Retinal pigment epithelial cell (primary cell): ENCODE data around the gene MRPL39.
A peak's percentile ranks its signal among the peaks of the same experiment; 100 is the strongest.

ENCODE experiments used
- DNase-seq: peaks from one replicate; pipeline ENCODE4 v3.0.0-alpha.2; 2010; ENCODE audit warnings: low read depth
- H3K4me3 ChIP-seq: 2 replicates; pipeline ENCODE4 v1.5.1; 2011; ENCODE audit warnings: mild to moderate bottlenecking, low read length, control low read depth, moderate library complexity
- CTCF ChIP-seq: conservative IDR thresholded peaks from 2 replicates; pipeline ENCODE4 v1.5.1; 2011; ENCODE audit warnings: low read depth, low read length, control low read depth, inconsistent platforms

The MRPL39 gene

DNA sequence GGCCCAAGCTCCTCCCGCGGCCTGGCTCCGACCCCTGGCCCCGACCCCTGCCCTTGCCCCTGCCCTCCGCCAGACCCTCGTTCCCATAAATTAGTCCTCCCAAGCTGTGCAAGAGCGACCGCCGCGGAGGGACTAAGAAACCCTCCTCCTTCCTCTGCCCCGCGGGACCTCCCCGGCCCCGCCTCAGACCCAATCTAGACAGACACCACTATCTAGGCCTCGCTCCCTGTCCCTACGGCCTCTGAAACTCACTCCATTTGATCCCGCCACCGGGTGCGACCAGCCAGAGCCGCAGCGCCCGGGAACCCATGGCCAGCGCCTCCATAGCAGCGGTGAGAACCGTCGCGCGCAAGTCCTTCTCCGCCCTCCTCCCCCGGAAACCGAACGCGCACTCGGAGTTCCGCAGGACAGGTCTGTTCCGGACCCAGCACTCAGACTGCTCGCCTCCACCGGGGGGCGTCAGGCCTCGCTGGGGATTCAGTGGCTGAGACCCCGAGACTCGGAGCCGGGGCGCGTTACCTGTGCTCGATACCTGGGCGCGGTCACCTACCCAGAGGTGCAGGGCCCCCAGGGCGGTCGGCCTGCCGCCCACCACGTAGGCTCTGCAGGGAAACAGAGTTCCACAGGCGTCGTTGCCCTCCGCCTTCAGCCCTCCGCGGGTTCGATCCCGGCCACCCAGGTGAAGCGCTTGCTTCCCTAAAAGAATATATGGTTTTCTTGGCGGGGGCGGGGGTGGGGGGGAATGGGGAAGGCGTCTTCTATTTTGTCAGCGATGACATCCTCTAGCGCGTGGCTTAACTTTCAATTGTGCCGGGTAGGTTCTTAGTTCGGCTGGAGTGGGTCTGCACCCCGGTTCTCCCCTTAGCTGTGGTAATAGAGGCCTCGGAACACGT lies at the start of gene MRPL39:
MRPL39 (minus strand) TSS at position 331 of the 893 bp plus-strand sequence; CDS start at position 325, 6 bp downstream.
- TF ChIP-seq CTCF, result peak; percentile 78
- peak; percentile 71 for DNase-seq
- H3K4me3 ChIP-seq, result peak within 1 kb of the TSS; percentile 91

DNA sequence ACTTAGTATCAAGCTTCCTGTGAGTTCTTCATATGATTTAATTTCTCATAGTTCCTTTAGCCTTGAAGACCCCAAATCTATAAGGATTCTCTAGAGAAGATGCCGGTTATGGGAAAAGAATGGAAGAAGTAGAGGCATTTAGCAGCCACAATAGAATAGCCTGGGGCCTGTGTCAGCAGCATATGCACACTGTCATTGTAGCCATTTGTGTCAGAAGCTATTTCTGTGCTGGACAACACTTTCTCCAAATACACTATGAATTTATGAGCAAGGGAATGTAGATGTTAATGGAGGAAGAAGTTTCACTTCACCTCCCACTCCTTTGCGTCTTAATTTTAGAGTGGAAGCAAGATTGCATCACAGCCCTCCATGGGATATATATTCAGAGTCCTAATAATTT lies 49.1 kb upstream of the MRPL39 start:
- TF ChIP-seq CTCF, result no peak
- H3K4me3 ChIP-seq, result no peak overlapping the region
- DNase-seq, result no peak

- no peak overlapping the region for H3K4me3 ChIP-seq
- DNase-seq, result no peak
- TF ChIP-seq CTCF, result no peak
Observed at GRCh38 chr21:25649146-25649545, 41.9 kb upstream of the MRPL39 start.

GRCh38 chr21:25647647-25648046 lies 40.4 kb upstream of the MRPL39 start:
- TF ChIP-seq CTCF, result no peak
- no peak for DNase-seq
- H3K4me3 ChIP-seq, result no peak overlapping the region

DNA sequence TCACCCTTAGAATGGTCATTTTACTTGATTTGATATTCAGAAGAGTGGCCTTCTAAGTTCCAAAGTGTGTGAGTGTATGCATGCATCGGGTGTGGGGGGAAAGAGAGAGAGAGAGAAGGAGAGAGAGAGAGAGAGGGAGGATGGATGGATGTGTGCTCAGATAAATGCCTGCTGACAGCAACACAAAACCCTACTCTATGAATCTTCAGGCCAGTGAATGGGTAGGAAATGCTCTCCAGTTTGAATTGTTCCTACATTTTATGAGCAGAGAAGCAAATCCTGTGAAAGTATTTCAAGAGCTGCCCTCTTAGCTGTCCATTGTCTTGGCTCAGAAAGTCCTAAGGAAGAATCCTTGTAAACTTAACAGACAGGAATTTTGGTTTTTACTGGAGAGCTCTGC lies 39.2 kb upstream of the MRPL39 start:
- no peak overlapping the region for H3K4me3 ChIP-seq
- no peak for TF ChIP-seq CTCF
- DNase-seq, result no peak

DNA sequence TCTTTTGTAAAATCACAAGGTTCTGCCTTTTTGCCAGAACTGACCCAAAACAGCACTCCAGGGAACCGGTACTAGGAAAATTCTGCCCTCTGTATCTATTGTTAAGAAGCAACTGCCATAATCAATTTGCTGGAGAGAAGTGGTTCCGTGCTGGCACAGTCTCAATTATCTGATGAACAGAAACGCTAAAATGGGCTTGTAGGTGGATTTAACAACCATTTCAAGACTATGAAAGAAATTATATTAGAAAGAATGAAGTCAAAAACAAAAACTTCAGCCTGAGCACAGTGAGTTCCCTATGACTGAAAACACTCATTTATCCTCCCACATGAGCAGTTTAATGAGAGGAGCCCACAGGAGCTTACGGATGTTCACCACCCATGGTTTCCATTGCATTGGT lies 36.2 kb upstream of the MRPL39 start:
- H3K4me3 ChIP-seq, result no peak overlapping the region
- DNase-seq, result no peak
- TF ChIP-seq CTCF, result no peak

- TF ChIP-seq CTCF, result no peak
- H3K4me3 ChIP-seq, result no peak overlapping the region
- DNase-seq, result no peak
Observed at GRCh38 chr21:25640943-25641292, 33.6 kb upstream of the MRPL39 start.
